GM06990 (cell line): ENCODE measurements around the gene OR13C2.

Experiments
- DNase-seq: peaks from one replicate; pipeline ENCODE4 v3.0.0-alpha.2; 2011; ENCODE audit not compliant: insufficient read length; ENCODE audit errors: extremely low read depth
- H3K27me3 ChIP-seq: replicated peaks from 2 replicates; pipeline ENCODE4 v1.6.0; 2011; ENCODE audit warnings: low read length; ENCODE audit not compliant: control insufficient read depth, insufficient read depth
- H3K36me3 ChIP-seq: 2 replicates; pipeline ENCODE4 v1.5.1; 2011; ENCODE audit warnings: low read length; ENCODE audit not compliant: control insufficient read depth, insufficient read depth
- H3K4me3 ChIP-seq: replicated peaks from 2 replicates; pipeline ENCODE4 v1.5.1; 2011; ENCODE audit warnings: low read depth, mild to moderate bottlenecking, control low read depth, low read length
- CTCF ChIP-seq: IDR thresholded peaks from 2 replicates; pipeline ENCODE4 v1.5.1; 2011; ENCODE audit warnings: low read length, control low read depth, mild to moderate bottlenecking, inconsistent platforms; ENCODE audit not compliant: insufficient read depth, poor library complexity, severe bottlenecking

The OR13C2 gene

GRCh38 chr9:104556830-104557634 lies 48.4 kb downstream of the OR13C2 start:
- Histone ChIP-seq H3K4me3 (no peak overlapping the region), H3K36me3 (no peaks in the 10 kb centered on the region), H3K27me3 (no peaks in the 10 kb centered on the region)
- TF ChIP-seq CTCF, result no peak
- DNase-seq, result no peak

GRCh38 chr9:104555521-104555920 lies 49.9 kb downstream of the OR13C2 start:
- Histone ChIP-seq H3K4me3 (no peak overlapping the region), H3K27me3 (no peaks in the 10 kb centered on the region), H3K36me3 (no peaks in the 10 kb centered on the region)
- no peak for TF ChIP-seq CTCF
- no peak for DNase-seq
